ENCODE data around the gene CDC5L. TPM values are rescaled to one million over a fixed set of nuclear protein-coding genes. Genes with fewer than 3 reads are reported as not detected.
"Not testable (repeated sequence)": the region's sequence is repeated elsewhere in the genome, so short reads cannot be mapped to it uniquely, and the experiment has no call there.

Gene CDC5L
- polyA plus RNA-seq (2013, experiment 1 of 4) = 40.7 TPM
- polyA plus RNA-seq (2013, experiment 2 of 4) = 42.2 TPM
- 28.9 TPM for polyA plus RNA-seq (2013, experiment 3 of 4)
- polyA plus RNA-seq (2013, experiment 4 of 4) = 33.6 TPM

- Histone ChIP-seq H3K27me3 (ENCODE audit: control insufficient read depth, insufficient read depth, low read length, poor library complexity, severe bottlenecking) (no peaks in the 10 kb centered on the region), H3K4me1 (ENCODE audit: control insufficient read depth, insufficient read depth, low read length) (peaks cover 11% of the 10 kb centered on the region), H3K4me3 (ENCODE audit: insufficient read depth, low read depth, low read length) (peak within 1 kb of the TSS; percentile 89), H3K36me3 (ENCODE audit: control insufficient read depth, insufficient read depth, low read length) (peaks cover 6% of the 10 kb centered on the region), H3K9me3 (ENCODE audit: control insufficient read depth, low read length) (no peaks in the 10 kb centered on the region), H3K27ac (ENCODE audit: insufficient read depth, low read depth, low read length, poor library complexity, severe bottlenecking) (peak within 1 kb of the TSS; percentile 95)
- WGBS, 2 experiments = 0% methylated on average over 51 to 55 of the region's 56 CpGs
Observed at GRCh38 chr6:44387346-44388134, at the start of gene CDC5L. Gene CDC5L, plus strand, starts transcription at chr6:44387706. Its CDS starts 118 bp downstream, at chr6:44387824.

- H3K36me3 ChIP-seq (ENCODE audit: control insufficient read depth, insufficient read depth, low read length) = no peaks in the 10 kb centered on the region
- H3K4me1 ChIP-seq (ENCODE audit: control insufficient read depth, insufficient read depth, low read length) = peaks cover 8% of the 10 kb centered on the region
- WGBS, 2 experiments = 4 to 5% methylated on average over 11 of the region's 11 CpGs
- H3K4me3 ChIP-seq (ENCODE audit: insufficient read depth, low read depth, low read length) = no peak overlapping the region
- H3K27me3 ChIP-seq (ENCODE audit: control insufficient read depth, insufficient read depth, low read length, poor library complexity, severe bottlenecking) = no peaks in the 10 kb centered on the region
- no peak overlapping the region for H3K27ac ChIP-seq (ENCODE audit: insufficient read depth, low read depth, low read length, poor library complexity, severe bottlenecking)
- H3K9me3 ChIP-seq (ENCODE audit: control insufficient read depth, low read length) = no peaks in the 10 kb centered on the region
Observed at GRCh38 chr6:44338228-44339122, 49.0 kb upstream of the CDC5L start.

- Histone ChIP-seq H3K4me1 (ENCODE audit: control insufficient read depth, insufficient read depth, low read length) (peaks cover 8% of the 10 kb centered on the region), H3K27me3 (ENCODE audit: control insufficient read depth, insufficient read depth, low read length, poor library complexity, severe bottlenecking) (no peaks in the 10 kb centered on the region), H3K4me3 (ENCODE audit: insufficient read depth, low read depth, low read length) (no peak overlapping the region), H3K9me3 (ENCODE audit: control insufficient read depth, low read length) (no peaks in the 10 kb centered on the region), H3K27ac (ENCODE audit: insufficient read depth, low read depth, low read length, poor library complexity, severe bottlenecking) (no peak overlapping the region), H3K36me3 (ENCODE audit: control insufficient read depth, insufficient read depth, low read length) (no peaks in the 10 kb centered on the region)
- WGBS, 2 experiments = 88 to 91% methylated on average over 5 of the region's 5 CpGs
Observed at GRCh38 chr6:44339301-44339700, 48.2 kb upstream of the CDC5L start.

DNA sequence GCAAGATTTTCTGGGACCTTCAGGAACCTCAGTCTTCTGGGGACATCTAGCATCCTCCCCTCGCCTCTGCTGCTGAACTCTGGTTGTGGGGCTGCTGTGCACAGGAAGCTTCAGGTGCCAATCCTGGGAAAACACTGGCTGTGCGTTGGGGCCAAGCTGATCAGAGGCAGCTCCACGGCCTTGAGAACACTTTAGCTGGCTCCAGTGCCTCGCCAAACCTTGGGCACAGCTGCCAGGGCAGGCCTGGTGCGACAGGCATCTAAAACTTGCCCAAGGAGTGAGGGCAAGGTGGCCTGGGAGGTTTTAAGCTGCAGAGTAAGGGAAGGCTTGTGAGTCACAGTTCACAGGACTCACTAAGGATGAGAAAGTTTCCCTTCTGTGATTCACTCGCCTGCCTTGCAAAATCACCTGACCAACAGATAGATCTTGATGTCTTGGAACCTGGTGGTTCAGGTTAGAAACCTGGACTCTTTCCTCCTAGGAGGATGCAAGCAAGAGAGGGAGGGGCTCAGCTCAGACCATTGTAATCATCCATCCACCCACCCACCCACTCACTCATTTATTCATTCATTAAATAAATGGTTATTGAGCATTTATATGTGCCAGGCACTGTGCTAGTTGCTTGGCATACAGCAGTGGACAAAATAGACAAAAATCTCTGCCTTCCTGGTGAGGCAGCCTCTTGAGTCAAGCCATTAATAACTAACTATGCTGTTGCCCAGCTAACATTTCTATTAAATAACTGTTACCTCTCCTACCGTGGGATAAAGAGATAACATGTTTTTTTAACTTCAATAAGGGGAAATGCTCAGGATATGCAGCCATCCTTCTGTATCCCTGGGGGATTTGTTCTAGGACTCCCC is 47.5 kb upstream of the CDC5L start:
- Histone ChIP-seq H3K9me3 (ENCODE audit: control insufficient read depth, low read length) (no peaks in the 10 kb centered on the region), H3K27me3 (ENCODE audit: control insufficient read depth, insufficient read depth, low read length, poor library complexity, severe bottlenecking) (no peaks in the 10 kb centered on the region)
- WGBS, 2 experiments = 79 to 82% methylated on average over 6 to 7 of the region's 7 CpGs

DNA sequence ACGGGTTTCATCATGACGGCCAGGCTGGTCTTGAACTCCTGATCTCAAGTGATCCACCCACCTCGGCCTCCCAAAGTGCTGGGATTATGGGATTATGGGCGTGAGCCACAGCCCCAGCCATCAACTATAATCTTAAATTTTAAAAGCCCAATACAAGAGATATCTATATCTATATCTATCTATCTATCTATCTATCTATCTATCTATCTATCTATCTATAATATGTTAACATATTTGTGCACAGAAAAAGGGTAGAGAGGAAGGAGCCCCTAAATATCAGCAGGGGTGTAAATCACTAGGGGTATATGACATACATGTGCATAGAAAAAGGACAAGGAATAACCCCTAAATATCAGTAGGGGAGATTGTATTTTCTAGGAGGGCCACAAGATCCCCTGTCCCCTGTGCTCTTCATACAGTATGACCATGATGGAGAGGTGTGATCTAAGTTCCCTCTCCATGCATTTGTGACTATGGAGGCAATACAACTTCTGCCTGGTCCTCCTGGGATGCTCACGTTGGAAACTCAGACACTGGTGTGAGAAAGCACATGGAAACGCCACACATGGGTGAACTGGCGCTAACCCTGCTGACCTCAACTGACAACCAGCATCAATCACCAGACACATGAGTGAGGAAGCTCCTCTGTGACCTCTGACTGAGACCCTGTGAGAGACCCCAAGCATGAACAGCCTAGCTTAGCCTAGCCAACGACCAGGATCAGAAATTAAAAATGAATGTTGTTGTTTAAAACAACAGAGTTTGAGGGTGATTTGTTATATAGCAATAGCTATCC is 46.2 kb upstream of the CDC5L start:
- Histone ChIP-seq H3K4me1 (ENCODE audit: control insufficient read depth, insufficient read depth, low read length) (peaks cover 8% of the 10 kb centered on the region), H3K9me3 (ENCODE audit: control insufficient read depth, low read length) (no peaks in the 10 kb centered on the region), H3K27me3 (ENCODE audit: control insufficient read depth, insufficient read depth, low read length, poor library complexity, severe bottlenecking) (no peaks in the 10 kb centered on the region), H3K27ac (ENCODE audit: insufficient read depth, low read depth, low read length, poor library complexity, severe bottlenecking) (peak overlapping the region; percentile 8), H3K4me3 (ENCODE audit: insufficient read depth, low read depth, low read length) (no peak overlapping the region), H3K36me3 (ENCODE audit: control insufficient read depth, insufficient read depth, low read length) (no peaks in the 10 kb centered on the region)
- WGBS, 2 experiments = 82 to 91% methylated on average over 8 of the region's 8 CpGs

More for the DNA sequence above, 47.5 kb upstream of the CDC5L start:
- Histone ChIP-seq H3K4me3 (ENCODE audit: insufficient read depth, low read depth, low read length) (no peak overlapping the region), H3K36me3 (ENCODE audit: control insufficient read depth, insufficient read depth, low read length) (no peaks in the 10 kb centered on the region), H3K4me1 (ENCODE audit: control insufficient read depth, insufficient read depth, low read length) (peaks cover 8% of the 10 kb centered on the region), H3K27ac (ENCODE audit: insufficient read depth, low read depth, low read length, poor library complexity, severe bottlenecking) (no peak overlapping the region)

GRCh38 chr6:44342052-44342451 is 45.5 kb upstream of the CDC5L start:
- 90 to 95% methylated on average over 6 of the region's 6 CpGs for WGBS, 2 experiments
- no peaks in the 10 kb centered on the region for H3K27me3 ChIP-seq (ENCODE audit: control insufficient read depth, insufficient read depth, low read length, poor library complexity, severe bottlenecking)
- peaks cover 2% of the 10 kb centered on the region for H3K4me1 ChIP-seq (ENCODE audit: control insufficient read depth, insufficient read depth, low read length)
- no peaks in the 10 kb centered on the region for H3K9me3 ChIP-seq (ENCODE audit: control insufficient read depth, low read length)
- no peak overlapping the region for H3K27ac ChIP-seq (ENCODE audit: insufficient read depth, low read depth, low read length, poor library complexity, severe bottlenecking)
- no peaks in the 10 kb centered on the region for H3K36me3 ChIP-seq (ENCODE audit: control insufficient read depth, insufficient read depth, low read length)
- no peak overlapping the region for H3K4me3 ChIP-seq (ENCODE audit: insufficient read depth, low read depth, low read length)

- WGBS, 2 experiments = 84 to 89% methylated on average over 31 of the region's 31 CpGs
- Histone ChIP-seq H3K27ac (ENCODE audit: insufficient read depth, low read depth, low read length, poor library complexity, severe bottlenecking) (peak within 1 kb of the TSS; percentile 8), H3K4me1 (ENCODE audit: control insufficient read depth, insufficient read depth, low read length) (no peaks in the 10 kb centered on the region), H3K36me3 (ENCODE audit: control insufficient read depth, insufficient read depth, low read length) (no peaks in the 10 kb centered on the region), H3K9me3 (ENCODE audit: control insufficient read depth, low read length) (no peaks in the 10 kb centered on the region), H3K4me3 (ENCODE audit: insufficient read depth, low read depth, low read length) (no peak within 1 kb of the TSS), H3K27me3 (ENCODE audit: control insufficient read depth, insufficient read depth, low read length, poor library complexity, severe bottlenecking) (no peaks in the 10 kb centered on the region)
Observed at GRCh38 chr6:44342489-44342888, 45.0 kb upstream of the CDC5L start, which contains the start of gene SPATS1. Gene SPATS1, plus strand, starts transcription at chr6:44342650. Its CDS starts 446 bp downstream, at chr6:44343096.

DNA sequence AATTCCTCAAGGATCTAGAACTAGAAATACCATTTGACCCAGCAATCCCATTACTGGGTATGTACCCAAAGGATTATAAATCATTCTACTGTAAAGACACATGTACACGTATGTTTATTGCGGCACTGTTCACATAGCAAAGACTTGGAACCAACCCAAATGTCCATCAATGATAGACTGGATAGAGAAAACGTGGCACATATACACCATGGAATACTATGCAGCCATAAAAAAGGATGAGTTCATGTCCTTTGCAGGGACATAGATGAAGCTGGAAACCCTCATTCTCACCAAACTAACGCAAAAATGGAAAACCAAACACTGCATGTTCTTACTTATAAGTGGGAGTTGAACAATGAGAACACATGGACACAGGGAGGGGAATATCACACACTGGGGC is 40.7 kb upstream of the CDC5L start:
- WGBS, 2 experiments = 84 to 85% methylated on average over 2 to 4 of the region's 4 CpGs
- H3K27me3 ChIP-seq (ENCODE audit: control insufficient read depth, insufficient read depth, low read length, poor library complexity, severe bottlenecking); H3K9me3 ChIP-seq (ENCODE audit: control insufficient read depth, low read length); H3K4me3 ChIP-seq (ENCODE audit: insufficient read depth, low read depth, low read length); H3K27ac ChIP-seq (ENCODE audit: insufficient read depth, low read depth, low read length, poor library complexity, severe bottlenecking); H3K4me1 ChIP-seq (ENCODE audit: control insufficient read depth, insufficient read depth, low read length); H3K36me3 ChIP-seq (ENCODE audit: control insufficient read depth, insufficient read depth, low read length): not testable (repeated sequence)
